ENCODE results near the gene SLC37A4.
"Not testable (repeated sequence)": the region's sequence is repeated elsewhere in the genome, so short reads cannot be mapped to it uniquely, and the experiment has no call there.

Gene SLC37A4

DNA sequence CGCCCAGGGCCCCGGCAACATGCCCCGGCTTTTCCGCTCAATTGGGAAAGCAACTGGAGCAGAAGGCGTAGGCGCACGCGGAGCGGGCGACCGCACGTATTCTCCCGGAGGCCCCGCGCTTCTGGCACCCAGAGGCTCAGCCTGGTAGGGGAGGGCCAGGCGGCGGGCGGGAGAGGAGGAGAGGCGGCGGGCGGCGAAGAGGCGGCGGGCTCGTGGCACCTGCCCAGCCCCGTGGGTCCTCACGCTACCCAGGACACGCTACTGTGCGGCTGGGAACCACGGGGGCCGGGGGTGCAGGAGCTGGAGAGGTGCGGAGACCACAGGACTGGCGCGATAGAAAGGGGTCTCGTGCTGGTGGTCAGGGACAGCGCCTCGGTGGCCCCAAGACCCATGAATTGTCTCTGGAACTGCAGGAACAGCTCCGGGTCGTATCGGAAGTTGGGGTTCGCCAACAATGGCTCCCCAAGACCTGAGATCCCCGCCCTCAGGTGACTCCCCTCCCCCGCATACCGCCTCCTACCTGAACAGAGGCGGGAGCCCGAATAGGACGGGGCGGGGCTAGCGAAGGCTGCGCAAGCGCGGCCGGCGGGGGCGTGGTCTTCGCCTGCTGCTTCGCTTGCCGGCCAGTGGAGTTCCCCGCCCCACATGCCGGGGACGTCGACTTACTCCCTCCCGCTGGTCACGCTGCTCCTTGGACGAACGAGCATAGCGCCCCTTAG, at the start of gene SLC37A4:
Gene SLC37A4 (minus strand): TSS at position 549 of the 719 bp plus-strand sequence.
- peak; percentile 99 for DNase-seq

DNA sequence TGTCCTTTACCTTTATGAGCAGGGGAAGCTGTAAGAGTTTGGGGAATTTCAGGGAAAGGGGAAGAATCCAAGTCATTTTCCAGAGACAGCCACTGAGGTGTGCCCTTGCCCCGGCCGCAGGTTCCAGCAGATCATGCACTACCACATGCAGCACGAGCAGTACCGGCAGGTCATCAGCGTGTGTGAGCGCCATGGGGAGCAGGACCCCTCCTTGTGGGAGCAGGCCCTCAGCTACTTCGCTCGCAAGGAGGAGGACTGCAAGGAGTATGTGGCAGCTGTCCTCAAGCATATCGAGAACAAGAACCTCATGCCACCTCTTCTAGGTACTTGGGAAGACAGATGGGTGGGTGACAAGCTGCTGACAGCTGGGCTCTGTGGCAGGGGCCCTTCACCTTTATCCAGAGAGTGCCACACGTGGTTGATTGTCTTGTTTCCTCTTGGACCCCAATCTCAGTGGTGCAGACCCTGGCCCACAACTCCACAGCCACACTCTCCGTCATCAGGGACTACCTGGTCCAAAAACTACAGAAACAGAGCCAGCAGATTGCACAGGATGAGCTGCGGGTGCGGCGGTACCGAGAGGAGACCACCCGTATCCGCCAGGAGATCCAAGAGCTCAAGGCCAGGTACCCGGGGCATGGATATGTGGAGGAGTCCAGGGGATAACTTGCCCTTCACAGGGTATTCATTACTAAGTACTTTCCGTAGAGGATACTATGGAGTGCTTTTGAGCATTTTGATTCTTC, 48.2 kb upstream of the SLC37A4 start:
- DNase-seq, result no peak

DNA sequence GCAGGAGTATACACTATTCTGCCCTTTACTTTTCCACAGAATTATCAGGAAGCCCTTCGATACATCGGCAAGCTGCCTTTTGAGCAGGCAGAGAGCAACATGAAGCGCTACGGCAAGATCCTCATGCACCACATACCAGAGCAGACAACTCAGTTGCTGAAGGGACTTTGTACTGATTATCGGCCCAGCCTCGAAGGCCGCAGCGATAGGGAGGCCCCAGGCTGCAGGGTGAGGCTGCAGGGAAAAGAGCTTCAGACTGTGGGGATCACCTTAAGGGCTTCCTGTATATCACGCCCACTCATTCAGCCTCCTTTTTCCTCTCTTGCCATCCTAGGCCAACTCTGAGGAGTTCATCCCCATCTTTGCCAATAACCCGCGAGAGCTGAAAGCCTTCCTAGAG, 47.2 kb upstream of the SLC37A4 start:
- no peak for DNase-seq

DNA sequence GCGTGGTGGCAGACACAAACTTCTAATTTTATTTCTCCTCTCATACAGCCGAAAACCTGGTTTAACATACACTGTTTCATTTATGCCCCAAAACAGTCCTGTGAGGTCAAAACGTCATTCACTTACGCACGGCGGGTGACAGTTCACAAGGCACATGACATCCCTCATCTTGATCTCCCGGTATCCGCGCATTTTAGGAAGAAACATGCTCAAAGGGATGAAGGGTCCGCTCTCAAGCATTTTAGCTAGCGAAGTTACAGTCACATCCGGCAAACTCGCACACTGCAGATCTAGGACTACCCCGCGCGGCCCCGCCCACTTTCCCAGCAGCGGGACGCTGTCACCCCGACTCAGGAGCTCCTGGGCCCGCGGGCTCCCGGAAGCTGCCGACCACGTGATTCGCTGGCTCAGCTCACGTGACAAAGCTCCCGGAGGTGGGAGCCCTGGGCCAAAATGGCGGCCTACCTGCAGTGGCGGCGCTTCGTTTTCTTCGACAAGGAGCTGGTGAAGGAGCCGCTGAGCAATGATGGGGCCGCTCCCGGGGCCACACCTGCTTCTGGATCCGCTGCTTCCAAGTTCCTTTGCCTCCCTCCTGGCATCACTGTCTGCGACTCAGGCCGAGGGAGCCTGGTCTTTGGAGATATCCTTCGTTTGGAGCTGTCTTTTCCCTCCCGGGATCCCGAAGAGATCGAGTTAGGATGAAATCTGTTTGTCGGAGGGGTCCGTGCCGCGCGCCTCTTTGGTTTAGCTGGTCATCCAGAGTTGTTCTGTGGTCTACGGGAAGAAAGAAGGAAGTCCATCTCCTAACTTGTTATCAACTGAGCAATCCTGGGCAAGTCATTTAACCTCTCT, 36.9 kb upstream of the SLC37A4 start, which contains the start of gene VPS11:
Gene VPS11 (plus strand): TSS at position 448 of the 852 bp plus-strand sequence. CDS start 6 bp downstream, at position 454.
- DNase-seq, result peak; percentile 98

DNA sequence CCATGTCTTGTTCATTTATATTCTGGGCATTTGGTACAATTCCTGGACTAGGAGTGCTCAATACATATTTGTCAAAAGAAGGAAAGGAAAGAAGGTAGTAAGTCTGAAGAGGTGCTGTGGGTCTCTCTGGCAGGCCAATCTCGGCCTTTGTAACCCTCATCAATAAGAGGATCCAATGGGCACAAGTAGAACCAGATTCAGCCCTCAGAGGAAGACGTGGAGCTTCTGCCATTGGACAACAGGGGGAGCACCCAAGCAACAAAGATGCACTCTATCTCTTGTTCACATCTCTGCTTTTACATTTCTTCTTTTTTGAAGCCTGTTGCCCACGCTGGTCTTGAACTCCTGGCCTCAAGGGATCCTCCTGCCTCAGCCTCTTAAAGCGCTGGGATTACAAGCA, 34.7 kb upstream of the SLC37A4 start:
- peak; percentile 38 for DNase-seq

DNA sequence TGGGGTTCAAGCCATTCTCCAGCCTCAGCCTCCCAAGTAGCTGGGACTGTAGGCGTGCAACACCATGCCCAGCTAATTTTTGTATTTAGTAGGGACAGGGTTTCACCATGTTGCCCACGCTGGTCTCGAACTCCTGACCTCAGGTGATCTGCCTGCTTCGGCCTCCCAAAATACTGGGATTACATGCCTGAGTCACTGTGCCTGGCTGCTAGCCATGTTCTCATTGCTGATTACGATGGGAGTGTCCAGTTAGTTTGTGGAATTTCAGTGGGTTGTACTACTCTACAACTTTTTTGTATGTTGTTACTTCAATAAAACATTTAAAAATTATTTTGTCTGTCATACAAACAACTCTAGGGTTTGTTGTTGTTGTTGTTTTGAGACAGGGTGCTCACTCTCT, 32.1 kb upstream of the SLC37A4 start:
- DNase-seq, result no peak

DNA sequence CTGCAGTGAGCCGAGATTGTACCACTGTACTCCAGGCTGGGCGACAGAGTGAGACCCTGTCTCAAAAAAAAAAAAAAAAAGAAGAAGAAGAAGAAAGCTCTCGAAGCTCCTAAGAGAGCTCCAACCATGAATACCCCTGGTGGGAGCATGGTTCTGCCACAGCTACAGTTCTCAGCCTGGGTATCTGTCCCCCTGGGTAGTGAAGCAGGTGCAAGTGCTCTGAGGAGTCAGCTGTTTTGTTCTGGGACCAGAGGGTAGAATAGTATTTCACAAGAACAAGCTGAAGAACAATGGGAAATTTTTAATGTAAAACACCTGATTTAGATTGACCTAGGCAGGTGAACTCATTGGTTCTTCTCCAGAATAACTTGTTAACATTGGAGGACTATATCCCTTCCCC, 30.6 kb upstream of the SLC37A4 start:
- no peak for DNase-seq

DNA sequence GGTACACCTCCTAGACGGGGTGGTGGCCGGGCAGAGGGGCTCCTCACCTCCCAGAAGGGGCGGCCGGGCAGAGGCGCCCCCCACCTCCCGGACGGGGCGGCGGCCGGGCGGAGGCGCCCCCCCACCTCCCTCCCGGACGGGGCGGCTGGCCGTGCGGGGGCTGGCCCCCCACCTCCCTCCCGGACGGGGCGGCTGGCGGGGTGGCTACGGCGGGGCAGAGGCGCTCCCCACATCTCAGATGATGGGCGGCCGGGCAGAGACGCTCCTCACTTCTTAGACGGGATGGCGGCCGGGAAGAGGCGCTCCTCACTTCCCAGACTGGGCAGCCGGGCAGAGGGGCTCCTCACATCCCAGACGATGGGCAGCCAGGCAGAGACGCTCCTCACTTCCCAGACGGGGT, 28.5 kb upstream of the SLC37A4 start:
- not testable (repeated sequence) for DNase-seq

DNA sequence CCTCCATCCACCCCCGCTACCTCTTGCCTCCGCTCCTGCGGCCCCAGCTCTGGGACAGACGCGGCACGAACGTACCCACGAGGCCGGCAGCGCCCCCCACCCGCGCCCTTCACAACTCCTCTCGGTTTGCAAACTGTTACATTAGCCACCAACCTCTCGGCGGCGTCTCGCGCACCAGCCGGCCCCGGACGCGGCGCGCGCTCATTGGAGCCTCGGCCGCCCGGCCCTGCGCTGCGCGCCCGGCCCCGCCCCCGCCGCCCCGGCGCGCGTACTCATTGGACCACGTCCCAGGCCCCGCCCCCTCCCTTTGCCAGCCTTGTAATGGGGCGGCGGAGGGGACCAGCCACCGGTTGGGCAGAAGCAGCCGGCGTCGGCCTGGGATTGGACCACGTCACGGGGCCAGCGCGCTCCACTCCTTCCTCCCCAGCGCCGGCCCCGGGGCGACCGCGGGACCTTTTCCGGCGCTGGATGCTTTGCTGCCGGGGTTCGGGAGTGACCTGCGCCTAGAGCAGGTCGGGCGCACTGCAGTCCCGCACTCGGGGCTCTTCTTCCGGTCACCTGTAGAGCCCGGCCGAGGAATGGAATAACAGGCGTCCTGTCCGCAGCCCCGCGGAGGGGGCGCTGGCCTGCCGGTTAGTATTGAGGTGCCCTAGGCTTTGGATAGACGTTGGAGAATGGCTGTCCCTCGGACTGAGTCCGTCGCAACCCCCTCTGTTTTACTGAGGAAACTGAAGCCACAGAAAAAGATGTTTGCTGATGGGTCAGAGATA, 26.5 kb upstream of the SLC37A4 start, which contains the start of gene HYOU1:
Gene HYOU1 (minus strand): TSS at position 206 of the 770 bp plus-strand sequence. CDS start 1,045 bp downstream, outside the sequence.
- peak; percentile 99 for DNase-seq

DNA sequence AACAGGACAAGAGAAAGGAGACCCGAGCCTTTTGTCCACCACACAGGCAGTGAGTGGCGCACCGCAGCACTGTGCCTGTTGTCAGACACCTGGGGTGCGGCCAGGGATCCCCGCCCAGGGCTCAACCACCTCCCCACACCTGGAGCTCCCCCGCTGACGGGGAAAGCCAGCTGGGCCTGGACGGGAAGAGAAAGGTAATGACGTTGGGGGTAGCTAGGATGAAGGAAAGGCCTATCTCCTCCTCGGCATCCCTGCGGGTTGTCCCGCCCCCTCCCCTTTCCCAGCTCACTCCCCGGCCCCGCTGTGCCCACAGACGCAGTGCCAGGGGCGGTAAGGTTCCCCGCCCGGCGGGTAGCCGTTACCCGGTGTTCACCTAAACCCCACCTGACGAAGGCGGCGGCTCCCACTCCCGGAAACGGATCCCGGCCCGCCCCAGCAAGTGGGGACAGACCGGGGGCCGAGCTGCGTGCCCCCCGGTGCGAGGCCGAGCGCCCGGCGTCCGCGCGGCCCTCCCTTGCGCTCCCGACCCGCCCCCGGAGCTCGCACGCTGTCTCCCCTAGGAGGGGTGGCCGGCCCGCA, 25.8 kb upstream of the SLC37A4 start:
- DNase-seq, result peak; percentile 43

DNA sequence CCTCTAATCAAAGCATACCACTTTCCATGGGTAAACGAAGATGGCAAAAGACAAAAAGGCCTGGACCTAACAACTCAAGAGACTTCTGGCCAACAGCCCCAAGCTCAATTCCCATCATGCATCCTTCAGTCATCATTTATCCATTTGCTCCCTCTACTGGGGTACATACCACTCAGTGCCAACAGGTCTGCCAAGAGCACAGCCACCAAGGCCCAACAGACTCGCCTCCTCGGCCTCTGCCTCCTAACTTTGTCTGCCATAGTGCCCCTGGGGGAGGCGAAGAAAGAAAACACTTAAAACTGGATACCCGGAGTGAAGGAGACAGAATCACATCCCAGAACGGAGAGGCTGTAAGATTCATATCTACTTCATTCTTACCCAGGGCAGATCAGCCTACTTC, 25.2 kb upstream of the SLC37A4 start:
- no peak for DNase-seq

DNA sequence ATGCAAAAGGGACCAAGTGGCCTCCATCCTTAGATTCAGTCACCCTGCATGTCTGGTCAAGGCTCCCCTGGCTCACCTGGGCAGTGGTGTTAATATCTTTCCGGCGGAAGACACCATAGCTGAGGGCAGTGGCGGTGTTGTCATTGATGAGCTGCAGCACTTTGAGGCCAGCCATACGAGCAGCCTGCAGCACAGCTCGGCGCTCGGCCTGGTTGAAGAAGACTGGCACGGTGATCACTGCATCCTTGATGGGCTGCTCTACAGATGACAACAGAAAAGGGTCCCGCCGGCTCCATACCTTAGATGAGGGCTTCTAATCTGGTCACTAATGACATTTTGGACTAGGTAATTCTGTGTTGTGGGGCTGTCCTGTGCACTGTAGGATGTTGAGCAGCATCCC, 23.7 kb upstream of the SLC37A4 start:
- no peak for DNase-seq

DNA sequence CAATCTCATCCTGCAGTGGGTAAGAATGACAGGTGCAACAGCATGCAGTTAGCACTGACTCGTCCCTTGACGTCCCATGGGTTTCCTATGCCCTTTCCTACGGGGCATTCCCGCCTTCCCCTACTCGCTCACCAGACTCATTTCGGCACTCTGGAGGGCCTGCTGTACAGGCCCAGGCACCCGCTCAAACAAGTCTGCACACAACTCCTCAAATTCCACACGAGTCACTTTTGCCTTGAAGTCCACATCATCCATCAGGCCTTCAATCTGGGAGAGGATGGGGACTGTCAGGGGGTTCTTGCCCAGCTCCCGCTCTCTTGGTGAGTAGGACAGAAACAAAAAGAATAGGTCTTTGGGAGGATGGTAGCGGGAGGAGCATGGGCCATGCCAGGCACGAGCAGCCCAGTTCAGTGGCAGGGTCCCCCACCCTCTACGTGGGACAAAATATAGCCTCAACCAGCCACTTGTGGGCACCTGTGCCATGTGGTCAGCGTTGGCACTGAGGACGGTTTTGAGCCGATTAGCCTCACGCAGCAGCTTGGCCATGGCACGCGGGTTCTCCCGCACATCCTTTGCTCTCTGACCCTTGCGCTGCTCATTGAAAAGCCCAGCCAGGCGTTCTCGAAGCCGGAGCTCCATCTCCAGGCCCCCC, 21.6 kb upstream of the SLC37A4 start:
- DNase-seq, result no peak

DNA sequence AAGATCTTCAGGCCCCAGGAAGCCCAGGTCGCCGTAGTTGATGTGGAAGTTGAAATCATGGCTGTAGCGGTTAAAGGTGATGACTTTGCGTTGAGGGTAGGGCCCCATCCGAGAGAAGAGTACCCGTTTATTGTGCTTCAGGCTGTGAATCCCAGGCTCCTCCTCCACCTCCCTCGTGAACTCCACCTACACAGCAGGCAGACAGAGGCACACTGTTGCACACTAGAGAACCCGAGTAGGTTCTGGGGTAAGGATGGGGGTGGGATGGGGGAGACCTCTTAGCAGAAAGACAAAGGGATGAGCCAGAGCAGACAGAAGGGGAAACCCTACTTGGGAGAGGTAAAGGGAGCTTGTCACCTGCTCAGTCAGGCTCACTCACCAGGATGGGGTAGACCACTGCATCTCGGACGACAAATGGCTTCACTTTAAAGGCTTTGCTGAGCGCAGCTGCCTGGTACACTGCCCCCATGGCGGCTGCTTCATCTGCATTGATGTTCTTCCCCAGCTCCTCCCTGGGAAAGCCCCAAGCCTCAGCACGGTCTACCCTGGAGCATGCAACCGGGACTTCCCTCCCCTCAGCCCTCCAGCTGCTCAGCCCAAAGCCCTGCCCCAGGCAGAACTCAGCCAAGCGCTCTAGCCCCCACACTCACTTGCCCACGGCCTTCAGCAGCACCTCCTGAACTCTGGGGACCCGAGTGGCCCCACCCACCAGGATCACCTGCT, 20.9 kb upstream of the SLC37A4 start:
- DNase-seq, result no peak

DNA sequence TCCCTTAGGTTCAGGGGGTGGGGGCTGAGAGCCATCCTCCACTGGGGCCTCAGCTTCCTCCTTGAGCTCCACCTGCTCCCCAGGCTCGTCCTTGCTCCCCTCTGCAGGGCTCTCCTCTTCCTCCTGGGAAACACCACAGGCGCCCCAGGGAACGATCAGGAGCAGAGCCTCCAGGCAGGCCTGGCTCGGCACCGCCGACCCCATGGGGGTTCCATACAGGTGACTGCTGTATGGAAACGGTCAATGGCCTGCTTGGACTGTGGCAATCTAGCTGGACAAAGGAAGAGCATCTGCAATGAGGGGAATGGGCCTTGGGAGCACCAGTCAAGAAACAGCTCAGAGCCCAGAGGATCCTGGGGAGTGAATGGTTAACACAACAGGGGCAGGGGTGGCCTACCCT, 18.4 kb upstream of the SLC37A4 start:
- DNase-seq, result no peak

DNA sequence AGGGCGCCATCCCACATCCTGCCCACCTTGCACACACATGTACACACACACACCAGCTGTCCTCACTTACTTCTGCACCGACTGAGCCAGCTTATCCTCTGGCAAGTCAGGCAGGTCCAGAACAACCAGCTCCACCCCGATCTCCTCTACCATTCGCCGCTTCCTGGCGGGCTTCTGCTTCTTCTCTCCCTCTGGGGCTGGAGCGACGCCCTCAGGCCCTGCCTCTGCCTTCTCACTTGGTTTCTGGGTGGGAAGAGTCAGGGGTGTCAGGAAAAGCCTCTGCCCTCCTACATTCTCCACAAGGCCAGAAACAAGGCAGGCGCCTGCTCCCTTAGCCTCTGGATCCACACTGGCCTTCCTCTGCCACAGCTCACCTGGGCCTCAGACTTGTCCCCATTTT, 18.0 kb upstream of the SLC37A4 start:
- DNase-seq, result no peak

DNA sequence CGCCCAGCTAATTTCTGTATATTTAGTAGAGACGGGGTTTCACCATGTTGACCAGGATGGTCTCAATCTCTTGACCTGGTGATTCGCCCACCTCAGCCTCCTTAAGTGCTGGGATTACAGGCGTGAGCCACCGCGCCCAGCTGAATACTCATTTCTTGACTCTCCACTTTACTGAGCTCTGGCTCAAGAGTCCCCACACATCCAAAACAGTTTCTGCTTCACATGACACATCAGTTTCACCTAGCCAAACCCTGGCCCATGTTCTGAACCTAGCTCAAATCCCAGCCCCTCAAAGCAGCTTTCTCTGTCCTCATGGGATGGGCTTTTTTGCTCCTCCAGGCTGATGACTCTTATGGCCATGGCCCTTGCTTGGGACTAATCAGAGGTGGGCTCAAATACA, 16.5 kb upstream of the SLC37A4 start:
- no peak for DNase-seq

DNA sequence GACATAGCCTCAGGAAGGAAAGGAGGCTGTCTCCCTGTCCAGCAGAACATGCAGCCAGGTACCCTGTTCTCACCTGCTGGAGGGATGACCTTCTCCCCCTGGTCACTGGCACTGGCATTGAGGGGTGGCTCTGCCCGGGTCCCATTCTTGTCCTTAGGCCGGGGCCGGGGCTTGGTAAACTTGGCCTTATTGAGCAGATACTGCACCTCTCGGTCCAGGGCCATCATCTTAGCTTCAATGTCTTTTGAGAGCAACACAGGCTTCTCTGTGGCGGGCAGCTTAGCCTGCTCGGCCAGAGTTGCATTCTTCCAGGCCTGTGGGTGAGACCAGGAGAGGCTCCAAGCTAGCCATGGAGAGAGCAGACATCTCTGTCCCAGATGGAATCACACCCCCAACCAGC, 15.8 kb upstream of the SLC37A4 start:
- DNase-seq, result no peak

DNA sequence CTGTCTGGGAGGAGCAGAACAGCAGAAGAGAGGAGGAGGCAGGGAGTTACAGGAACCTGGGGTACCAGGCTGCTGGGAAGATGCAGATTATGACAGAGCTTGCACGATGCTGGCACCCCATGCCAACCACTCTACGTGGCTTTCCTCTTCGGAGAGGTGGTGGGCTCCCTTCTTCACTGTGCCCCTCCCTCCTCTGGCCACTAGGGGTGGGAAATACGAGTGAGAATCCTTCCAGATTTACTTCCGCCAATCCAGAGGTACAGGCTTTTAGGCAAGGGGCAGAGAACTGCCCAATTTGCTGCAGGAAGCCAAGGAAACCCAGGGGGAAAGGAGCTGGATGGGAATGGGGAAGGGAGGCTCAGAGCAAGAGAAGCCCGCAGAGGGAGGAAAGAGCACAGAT, 14.0 kb upstream of the SLC37A4 start:
- no peak for DNase-seq

DNA sequence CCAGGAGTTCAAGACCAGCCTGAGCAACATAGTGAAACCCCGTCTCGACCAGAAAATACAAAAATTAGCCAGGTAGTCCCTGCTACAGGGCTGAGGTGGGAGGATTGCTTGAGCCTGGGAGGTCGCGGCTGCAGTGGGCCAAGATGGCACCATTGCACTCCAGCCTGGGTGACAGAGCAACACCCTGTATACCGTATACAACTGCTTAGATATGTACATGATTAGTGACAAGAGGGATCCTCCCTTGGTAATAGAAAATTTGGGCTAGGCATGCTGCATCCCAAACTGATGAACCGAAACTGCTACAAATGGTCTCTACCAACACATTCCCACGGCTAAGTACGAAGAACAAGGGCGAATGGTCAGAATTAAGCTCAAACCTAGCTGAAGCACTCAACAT, 12.2 kb upstream of the SLC37A4 start:
- no peak for DNase-seq
